GM21367 (cell line): ENCODE data around the gene SERPINF2.
A peak's percentile ranks its signal among the peaks of the same experiment; 100 is the strongest.
"Not testable (repeated sequence)": the region's sequence is repeated elsewhere in the genome, so short reads cannot be mapped to it uniquely, and the experiment has no call there.

Experiments used
- ATAC-seq: cut with Tn5 transposase; IDR thresholded peaks from one replicate; pipeline ENCODE4 v1.9.1; 2021; ENCODE audit not compliant: unreplicated experiment

SERPINF2 gene

DNA sequence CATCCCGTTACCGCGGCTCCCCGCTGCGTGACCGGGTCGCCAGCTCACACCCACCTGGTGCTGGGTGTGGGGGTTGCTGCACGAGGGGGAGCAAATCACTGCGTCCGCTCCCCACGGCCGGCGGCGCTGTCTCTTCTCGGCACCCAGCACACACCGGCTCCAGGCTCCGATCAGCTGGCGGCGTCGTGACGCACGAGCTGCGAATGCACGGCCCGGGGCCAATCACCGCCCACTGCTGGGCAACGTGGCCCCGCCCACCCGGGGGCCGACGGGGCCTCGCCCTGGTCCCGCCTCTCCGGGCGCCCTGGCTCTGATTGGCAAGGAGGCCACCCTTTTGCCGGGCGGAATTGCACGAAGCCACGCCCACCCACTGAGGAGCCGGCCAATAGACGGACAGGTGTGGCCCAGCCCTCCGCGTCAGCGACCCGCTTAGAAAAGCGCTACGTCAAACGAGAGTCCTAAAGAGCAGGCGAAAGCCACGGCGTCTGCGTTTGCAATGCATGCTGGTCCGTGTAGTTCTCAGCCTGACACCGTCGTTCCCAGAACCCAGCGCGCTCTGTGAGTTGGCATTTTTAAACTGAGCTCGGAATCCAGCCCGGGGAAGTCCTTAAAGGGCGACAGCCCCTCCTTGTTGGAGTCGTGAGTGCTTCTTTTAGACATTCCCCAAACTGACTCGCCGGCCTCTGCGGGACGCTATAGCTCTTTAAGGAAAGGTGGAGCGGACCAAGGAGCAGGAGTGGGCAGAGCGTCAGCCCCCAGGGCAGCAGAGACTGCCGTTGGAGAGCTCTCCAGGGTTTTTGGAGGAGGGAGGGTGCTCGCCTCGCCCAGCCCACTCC is 26.4 kb upstream of the SERPINF2 start:
- ATAC-seq: peak; percentile 62

DNA sequence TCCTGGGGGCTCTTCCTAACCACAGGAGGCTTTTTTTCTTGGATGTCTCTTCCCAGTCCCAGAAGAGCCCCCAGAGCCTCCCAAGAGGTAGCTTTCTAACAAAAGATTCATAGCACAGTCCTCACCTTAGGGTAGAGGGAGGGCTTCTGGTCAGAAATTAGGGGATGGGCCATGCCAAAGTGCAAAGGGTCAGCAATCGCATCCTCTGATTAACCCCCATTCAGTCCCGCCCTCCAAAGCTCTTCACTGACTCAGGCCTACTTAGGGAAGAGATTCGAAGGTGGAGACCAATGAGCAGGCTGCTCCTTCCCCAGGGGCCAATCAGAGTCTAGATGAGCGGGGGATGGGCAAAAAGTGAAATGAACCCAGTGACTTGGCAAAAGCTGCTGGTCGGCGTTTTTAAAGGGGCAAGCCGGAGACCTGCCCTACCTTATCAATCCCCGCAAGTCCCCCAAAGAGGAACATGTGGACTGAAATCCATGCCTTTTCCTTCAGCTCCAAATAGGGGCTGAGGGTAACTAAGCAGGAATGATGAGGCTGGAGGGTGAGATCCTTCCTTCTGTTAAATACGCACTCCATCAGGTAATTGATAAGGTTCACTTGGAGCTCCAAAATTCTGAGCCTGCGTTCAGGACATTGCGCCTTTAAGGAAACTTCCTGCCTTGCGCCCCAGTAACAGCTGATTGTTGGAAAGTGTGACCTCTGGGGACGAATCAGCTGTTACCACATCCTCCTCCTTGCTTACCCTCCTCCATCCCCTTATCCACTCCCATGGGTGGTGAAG is 25.6 kb upstream of the SERPINF2 start:
- peak; percentile 28 for ATAC-seq

DNA sequence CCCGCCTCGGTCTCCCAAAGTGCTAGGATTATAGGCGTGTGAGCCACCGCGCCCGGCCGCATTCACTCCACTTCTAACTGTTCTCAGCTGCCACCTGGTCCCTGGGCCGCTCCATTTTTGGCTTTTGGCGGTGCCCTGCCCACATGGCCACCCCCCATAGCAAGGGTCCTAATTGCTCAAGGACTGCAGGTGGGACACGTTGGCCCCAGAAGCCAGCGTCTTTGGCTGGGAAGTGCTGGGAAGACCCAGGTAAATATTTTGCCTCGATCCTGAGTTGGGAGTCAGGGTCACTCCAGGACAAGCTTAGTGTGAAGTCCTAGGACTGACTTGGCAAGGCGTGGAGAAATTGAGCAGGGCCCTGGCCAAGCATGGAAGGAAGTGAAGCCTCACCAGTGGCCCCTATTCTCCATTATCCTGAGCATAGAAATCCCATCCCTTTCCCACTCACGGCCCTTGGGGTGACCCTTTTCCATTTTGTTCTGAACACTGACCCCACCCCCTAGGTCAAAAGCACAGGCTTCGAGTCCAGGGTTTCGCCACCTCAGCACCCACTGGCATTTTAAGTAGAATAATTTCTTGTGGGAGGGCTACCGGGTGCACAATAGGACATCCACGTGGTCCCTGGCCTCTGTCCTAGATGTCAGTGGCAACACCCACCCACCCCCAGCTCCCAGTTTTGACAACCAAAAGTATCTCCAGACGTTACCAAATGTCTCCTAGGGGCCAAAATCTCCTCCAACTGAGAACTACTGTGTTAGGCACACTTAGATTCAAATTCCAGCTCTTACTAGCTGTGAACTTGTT is 24.1 kb upstream of the SERPINF2 start:
- no peak for ATAC-seq

DNA sequence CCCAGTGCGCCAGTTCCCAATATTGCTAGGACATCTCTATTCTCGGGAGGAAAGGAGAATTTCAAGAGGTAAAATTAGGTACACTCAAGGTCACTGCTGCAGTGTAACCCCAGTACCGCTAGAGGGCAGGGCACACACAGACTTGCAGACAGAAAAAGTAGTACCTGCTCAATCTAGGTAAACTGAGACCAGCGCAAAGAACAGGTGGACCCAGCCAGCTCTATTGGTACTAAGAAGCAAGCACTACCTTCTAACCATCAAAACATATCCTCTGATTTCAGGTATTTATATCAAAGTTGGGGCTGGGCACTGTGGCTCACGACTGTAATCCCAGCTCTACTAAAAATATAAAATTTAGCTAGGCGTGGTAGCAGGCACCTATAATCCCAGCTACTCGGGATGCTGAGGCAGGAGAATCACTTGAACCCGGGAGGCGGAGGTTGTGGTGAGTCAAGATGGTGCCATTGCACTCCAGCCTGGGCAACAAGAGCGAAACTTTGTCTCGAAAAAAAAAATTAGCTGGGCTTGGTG is 21.8 kb upstream of the SERPINF2 start:
- no peak for ATAC-seq

DNA sequence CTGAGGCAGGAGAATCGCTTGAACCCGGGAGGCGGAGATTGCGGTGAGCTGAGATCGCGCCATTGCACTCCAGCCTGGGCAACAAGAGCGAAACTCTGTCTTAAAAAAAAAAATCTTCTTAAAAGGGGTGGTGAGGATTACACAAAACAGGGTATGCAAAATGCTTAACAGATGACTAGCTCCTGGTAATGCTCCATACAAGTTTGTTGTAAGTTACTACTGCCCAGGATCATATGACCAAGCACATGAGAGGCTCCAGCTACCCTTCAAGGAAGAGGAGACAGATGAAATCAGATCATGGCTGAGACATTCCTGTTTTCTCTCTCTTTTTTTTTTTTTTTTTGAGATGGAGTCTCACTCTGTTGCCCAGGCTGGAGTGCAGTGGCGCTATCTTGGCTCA is 20.6 kb upstream of the SERPINF2 start:
- ATAC-seq: not testable (repeated sequence)

DNA sequence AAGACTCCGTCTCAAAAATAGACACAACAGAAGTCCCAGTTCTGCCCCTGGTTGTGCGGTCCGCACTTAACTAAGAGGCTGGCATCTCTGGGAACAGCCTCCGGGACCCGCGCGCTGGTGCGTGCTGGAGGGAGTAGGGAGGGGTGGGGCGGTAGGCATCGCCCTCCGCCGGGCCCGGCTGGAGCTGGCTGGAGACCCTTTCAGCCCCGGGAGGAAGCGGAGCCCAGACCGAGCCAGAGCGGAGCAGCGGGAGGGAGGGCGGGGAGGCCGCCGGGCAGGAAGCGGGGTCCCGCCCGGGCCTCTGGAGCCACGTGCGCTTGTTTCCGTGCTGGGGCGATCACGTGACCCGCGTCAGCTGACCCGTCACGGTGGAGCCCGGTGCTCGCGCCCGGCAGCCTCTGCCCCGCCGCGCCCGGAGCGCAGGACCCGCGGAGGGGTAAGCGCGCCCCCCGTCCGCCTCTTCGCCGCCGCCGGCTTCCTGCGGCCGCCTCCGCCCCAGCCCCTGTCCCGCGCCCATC is 18.3 kb upstream of the SERPINF2 start, which contains the start of gene WDR81:
Gene WDR81 (plus strand): TSS at position 354 of the 518 bp plus-strand sequence. CDS start 256 bp downstream, outside the sequence.
- no peak for ATAC-seq

DNA sequence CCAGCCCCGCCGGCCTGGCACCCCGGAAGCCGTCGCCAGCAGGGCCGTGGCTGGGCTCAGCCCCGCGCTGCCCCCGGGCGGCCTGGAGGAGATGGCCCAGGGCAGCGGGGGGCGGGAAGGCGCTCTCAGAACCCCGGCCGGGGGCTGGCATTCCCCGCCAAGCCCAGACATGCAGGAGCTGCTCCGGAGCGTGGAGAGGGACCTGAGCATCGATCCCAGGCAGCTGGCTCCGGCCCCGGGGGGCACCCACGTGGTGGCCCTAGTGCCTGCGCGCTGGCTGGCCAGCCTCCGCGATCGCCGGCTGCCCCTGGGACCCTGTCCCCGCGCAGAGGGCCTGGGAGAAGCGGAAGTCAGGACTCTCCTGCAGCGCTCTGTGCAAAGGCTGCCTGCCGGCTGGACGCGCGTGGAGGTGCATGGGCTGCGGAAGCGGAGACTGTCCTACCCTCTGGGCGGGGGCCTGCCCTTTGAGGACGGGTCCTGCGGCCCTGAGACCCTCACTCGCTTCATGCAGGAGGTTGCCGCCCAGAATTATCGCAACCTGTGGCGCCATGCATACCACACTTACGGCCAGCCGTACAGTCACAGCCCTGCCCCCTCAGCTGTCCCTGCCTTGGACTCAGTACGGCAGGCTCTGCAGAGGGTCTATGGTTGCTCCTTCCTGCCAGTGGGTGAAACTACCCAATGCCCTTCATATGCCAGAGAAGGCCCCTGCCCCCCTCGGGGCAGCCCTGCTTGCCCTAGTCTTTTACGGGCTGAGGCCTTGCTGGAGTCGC is 17.6 kb upstream of the SERPINF2 start:
- ATAC-seq: no peak

DNA sequence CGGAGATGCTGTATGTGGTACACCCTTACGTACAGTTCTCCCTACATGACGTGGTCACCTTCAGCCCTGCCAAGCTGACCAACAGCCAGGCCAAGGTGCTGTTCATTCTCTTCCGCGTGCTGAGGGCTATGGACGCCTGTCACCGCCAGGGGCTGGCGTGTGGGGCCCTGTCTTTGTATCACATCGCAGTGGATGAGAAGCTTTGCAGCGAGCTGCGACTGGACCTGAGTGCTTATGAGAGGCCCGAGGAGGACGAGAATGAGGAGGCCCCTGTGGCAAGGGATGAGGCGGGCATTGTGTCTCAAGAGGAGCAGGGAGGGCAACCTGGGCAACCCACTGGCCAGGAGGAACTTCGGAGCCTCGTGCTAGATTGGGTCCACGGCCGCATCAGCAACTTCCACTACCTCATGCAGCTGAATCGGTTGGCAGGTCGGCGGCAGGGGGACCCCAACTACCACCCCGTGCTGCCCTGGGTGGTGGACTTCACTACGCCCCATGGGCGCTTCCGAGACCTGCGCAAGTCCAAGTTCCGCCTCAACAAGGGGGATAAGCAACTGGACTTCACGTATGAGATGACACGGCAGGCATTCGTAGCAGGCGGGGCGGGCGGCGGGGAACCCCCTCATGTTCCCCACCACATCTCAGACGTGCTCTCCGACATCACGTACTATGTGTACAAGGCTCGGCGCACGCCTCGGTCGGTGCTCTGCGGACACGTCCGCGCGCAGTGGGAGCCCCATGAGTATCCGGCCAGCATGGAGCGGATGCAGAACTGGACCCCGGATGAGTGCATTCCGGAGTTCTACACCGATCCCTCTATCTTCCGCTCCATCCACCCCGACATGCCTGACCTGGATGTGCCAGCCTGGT is 16.8 kb upstream of the SERPINF2 start:
- no peak for ATAC-seq

DNA sequence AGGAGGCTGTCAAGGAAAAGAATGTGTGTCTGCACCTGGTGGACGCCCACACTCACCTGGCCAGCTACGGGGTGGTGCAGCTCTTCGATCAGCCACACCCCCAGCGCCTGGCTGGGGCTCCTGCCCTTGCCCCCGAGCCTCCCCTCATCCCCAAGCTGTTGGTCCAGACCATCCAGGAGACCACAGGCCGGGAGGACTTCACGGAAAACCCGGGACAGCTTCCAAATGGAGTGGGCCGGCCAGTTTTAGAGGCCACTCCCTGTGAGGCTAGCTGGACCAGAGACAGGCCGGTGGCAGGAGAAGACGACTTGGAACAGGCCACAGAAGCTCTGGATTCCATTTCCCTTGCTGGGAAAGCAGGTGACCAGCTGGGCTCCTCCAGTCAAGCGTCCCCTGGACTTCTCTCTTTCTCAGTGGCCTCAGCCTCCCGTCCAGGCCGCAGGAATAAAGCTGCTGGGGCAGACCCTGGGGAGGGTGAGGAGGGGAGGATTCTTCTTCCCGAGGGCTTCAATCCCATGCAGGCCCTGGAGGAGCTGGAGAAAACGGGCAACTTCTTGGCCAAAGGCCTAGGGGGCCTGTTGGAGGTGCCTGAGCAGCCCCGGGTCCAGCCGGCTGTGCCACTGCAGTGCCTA is 15.9 kb upstream of the SERPINF2 start:
- ATAC-seq: no peak

DNA sequence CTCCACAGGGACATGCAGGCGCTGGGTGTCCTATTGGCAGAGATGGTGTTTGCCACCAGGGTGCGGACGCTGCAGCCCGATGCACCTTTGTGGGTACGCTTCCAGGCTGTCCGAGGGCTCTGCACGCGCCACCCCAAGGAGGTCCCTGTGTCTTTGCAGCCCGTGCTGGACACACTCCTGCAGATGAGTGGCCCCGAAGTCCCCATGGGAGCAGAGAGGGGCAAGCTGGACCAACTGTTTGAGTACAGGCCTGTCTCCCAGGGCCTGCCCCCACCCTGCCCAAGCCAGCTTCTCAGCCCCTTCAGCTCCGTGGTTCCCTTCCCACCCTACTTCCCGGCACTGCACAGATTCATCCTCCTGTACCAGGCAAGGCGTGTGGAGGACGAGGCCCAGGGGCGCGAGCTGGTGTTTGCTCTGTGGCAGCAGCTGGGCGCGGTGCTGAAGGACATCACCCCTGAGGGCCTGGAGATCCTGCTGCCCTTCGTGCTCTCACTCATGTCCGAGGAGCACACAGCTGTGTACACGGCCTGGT is 15.3 kb upstream of the SERPINF2 start:
- ATAC-seq: no peak

DNA sequence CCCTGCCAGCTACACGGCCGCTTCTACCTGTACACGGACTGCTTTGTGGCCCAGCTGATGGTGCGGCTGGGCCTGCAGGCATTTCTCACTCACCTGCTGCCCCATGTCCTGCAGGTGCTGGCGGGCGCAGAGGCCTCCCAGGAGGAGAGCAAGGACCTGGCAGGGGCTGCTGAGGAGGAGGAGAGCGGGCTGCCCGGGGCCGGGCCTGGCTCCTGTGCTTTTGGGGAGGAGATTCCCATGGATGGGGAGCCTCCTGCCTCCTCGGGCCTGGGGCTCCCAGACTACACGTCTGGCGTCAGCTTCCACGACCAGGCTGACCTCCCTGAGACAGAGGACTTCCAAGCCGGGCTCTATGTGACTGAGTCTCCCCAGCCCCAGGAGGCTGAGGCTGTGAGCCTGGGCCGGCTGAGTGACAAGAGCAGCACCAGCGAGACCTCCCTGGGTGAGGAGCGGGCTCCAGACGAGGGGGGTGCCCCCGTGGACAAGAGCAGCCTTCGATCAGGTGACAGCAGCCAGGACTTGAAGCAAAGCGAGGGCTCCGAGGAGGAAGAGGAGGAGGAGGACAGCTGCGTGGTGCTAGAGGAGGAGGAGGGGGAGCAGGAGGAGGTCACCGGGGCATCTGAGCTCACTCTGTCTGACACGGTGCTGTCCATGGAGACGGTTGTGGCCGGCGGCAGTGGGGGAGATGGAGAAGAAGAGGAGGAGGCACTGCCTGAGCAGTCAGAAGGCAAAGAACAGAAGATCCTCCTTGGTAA is 14.6 kb upstream of the SERPINF2 start:
- ATAC-seq: no peak

DNA sequence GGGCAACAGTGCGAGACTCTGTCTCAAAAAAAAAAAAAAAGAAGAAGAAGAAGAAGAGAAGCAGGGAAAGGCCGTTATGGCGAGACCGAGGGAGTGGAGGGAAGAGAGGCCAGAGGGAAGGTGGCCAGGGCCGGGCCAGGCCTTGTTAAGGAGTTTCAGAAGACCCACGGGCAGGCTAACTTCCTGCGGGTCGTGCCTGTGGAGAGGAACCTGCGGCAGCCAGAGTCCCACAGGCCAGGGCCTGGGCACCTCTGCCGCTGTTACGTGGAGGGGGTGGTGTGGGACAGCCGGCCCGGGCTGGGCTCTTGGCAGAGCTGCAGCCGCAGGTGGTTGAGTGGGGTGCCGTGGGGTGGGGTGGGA is 12.7 kb upstream of the SERPINF2 start:
- no peak for ATAC-seq

DNA sequence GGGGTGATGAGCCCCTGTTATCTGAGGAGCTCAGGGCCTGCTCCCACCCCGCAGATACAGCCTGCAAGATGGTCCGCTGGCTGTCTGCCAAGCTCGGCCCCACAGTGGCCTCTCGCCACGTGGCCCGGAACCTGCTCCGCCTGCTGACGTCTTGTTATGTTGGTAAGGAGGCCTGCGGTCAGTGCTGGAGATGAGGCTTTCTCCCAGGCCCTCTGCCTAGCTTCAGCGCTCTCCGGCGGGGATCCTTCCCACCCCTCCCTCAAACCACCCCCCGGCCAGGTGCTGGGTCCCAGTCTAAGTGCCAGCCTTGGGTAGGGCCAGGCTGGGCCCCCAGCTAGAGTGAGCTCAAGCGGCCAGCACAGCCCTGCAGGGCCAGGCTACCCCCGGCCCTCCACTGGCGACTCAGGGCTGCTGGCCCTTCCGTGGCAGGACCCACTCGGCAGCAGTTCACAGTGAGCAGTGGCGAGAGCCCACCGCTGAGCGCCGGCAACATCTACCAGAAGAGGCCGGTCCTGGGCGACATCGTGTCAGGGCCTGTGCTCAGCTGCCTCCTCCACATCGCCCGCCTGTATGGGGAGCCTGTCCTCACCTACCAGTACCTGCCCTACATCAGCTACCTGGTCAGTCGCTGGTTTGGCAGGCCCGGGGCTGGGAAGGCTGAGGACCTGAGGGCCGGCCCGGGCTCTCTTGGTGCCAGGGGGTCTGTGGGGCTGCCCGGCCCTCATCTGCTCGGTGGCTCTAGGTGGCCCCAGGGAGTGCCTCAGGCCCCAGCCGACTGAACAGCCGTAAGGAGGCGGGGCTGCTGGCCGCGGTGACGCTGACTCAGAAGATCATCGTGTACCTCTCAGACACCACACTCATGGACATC is 12.1 kb upstream of the SERPINF2 start:
- no peak for ATAC-seq

DNA sequence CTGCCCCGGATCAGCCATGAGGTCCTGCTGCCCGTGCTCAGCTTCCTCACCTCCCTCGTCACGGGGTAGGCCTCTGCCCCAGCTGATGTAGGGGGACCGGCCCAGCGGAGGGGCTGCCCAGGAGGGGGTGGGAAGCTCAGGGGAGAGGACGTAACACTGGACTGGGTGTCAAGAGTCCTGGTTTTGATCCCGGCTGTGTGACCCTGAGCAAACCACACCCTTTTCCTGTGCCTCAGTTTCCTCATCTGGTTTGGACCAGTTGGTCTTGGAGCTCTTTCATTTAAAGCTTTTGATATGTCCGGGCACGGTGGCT is 11.5 kb upstream of the SERPINF2 start:
- ATAC-seq: no peak

DNA sequence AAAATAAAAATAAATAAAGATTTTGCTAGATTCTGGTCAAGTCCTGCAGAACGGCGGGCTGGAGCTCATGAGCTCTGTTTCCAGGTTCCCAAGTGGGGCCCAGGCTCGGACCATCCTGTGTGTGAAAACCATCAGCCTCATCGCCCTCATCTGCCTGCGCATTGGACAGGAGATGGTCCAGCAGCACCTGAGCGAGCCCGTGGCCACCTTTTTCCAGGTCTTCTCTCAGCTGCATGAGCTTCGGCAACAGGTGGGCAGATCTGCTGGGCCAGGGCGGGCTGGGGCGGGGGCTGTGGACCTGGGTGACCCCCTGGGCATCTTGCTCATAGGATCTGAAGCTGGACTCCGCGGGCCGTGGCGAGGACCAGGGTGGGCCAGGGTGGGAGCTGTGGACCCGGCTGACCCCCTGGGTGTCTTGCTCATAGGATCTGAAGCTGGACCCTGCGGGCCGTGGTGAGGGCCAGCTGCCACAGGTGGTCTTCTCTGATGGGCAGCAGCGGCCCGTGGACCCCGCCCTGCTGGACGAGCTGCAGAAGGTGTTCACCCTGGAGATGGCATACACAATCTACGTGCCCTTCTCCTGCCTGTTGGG is 10.3 kb upstream of the SERPINF2 start:
- no peak for ATAC-seq

DNA sequence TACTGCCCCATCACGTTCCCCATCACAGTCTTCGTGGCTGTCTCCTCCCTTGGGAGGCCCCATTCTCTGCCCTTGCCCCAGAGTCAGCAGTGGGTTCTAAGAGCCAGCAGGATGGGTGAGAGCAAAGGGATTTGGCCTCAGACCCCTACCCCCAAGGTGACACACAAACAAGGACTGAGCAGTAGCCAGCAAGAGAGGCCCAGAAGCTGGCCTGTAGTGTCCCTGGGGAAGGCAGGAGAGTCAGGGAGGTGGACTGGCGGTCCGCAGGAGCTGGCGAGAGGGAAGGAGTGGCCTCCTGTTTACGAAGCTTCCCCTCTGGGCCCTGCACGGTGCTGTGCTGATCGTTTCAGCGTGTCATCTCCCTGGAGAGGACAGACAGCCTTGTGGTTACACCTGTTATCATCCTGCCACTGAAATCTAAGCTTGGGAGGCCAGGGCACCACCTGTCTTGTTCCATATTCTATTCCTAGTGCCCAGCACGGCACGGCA is 9.8 kb upstream of the SERPINF2 start:
- no peak for ATAC-seq
